Measurements from ENCODE around the gene XRRA1. TPM values are rescaled to one million over a fixed set of nuclear protein-coding genes. Genes with fewer than 3 reads are reported as not detected.

XRRA1 gene
- total RNA-seq, 4 donors from 2014 or later, result 7.4 to 18.6 (median 14.5) TPM

- no peak for TF ChIP-seq CTCF (IDR thresholded peaks at IDR 0.05)
- DNase-seq (ENCODE audit: low spot score) (no peak), ATAC-seq (ENCODE audit: low FRiP score) (no peak)
Observed at GRCh38 chr11:74927496-74927895, 21.4 kb downstream of the XRRA1 start.

- DNase-seq (ENCODE audit: low spot score) (no peak), ATAC-seq (ENCODE audit: low FRiP score) (no peak)
- TF ChIP-seq CTCF (IDR thresholded peaks at IDR 0.05), result no peak
Observed at GRCh38 chr11:74926304-74927030, 22.4 kb downstream of the XRRA1 start.

- TF ChIP-seq CTCF (IDR thresholded peaks at IDR 0.05), result no peak
- DNase-seq (ENCODE audit: low spot score) (no peak), ATAC-seq (ENCODE audit: low FRiP score) (peak; percentile 20)
Observed at GRCh38 chr11:74925281-74925680, 23.6 kb downstream of the XRRA1 start.

- DNase-seq (ENCODE audit: low spot score) (no peak), ATAC-seq (ENCODE audit: low FRiP score) (no peak)
- TF ChIP-seq CTCF (IDR thresholded peaks at IDR 0.05), result no peak
Observed at GRCh38 chr11:74923125-74923524, 25.8 kb downstream of the XRRA1 start.

- DNase-seq (ENCODE audit: low spot score) (no peak), ATAC-seq (ENCODE audit: low FRiP score) (no peak)
- no peak for TF ChIP-seq CTCF (IDR thresholded peaks at IDR 0.05)
Observed at GRCh38 chr11:74909812-74910211, 39.1 kb downstream of the XRRA1 start.

GRCh38 chr11:74909385-74909784, 39.5 kb downstream of the XRRA1 start:
- DNase-seq (ENCODE audit: low spot score) (no peak), ATAC-seq (ENCODE audit: low FRiP score) (no peak)
- no peak for TF ChIP-seq CTCF (IDR thresholded peaks at IDR 0.05)

GRCh38 chr11:74905326-74905725, 43.6 kb downstream of the XRRA1 start:
- ATAC-seq (ENCODE audit: low FRiP score) (no peak), DNase-seq (ENCODE audit: low spot score) (no peak)
- no peak for TF ChIP-seq CTCF (IDR thresholded peaks at IDR 0.05)
